SU-DHL-6 (cell line): ENCODE measurements around the gene SLC13A2.
"Not testable (repeated sequence)": the region's sequence is repeated elsewhere in the genome, so short reads cannot be mapped to it uniquely, and the experiment has no call there.

Source experiments
- H2AFZ ChIP-seq: fragments of 200-600 bp; sonication (generic); 2 replicates; pipeline ENCODE4 v1.6.1; 2014; ENCODE audit warnings: low read depth, mild to moderate bottlenecking, moderate library complexity, mixed read lengths, antibody characterized with exemption, low read length; ENCODE audit not compliant: severe bottlenecking
- H3F3A ChIP-seq: fragments of 200-600 bp; shearing (Covaris generic); 2 replicates; pipeline ENCODE4 v1.6.0; 2016; ENCODE audit warnings: antibody characterized with exemption, mild to moderate bottlenecking; ENCODE audit not compliant: insufficient read depth
- H3K27ac ChIP-seq: fragments of 200-600 bp; sonication (generic); 2 replicates; pipeline ENCODE4 v1.5.1; 2016; ENCODE audit warnings: low read depth, mild to moderate bottlenecking, low read length, moderate library complexity, mixed read lengths
- H3K27me3 ChIP-seq: fragments of 200-600 bp; sonication (generic), shearing (Covaris generic); 2 replicates; pipeline ENCODE4 v1.6.0; 2014; ENCODE audit warnings: mild to moderate bottlenecking, low read length
- H3K36me3 ChIP-seq: fragments of 200-600 bp; sonication (generic); 2 replicates; pipeline ENCODE4 v1.6.1; 2014; ENCODE audit warnings: mild to moderate bottlenecking, low read length, mixed read lengths
- H3K4me2 ChIP-seq: fragments of 300-600, 200-600 bp; shearing (Covaris generic), sonication (generic); 2 replicates; pipeline ENCODE4 v1.6.0; 2014; ENCODE audit warnings: low read length, low read depth, mild to moderate bottlenecking; ENCODE audit not compliant: poor library complexity, severe bottlenecking
- H3K4me3 ChIP-seq: fragments of 200-600 bp; sonication (generic); 2 replicates; pipeline ENCODE4 v1.5.1; 2014; ENCODE audit warnings: antibody characterized with exemption, low read length, mild to moderate bottlenecking, mixed read lengths; ENCODE audit not compliant: insufficient read depth, poor library complexity, severe bottlenecking
- H3K79me2 ChIP-seq: fragments of 200-600 bp; sonication (generic); 2 replicates; pipeline ENCODE4 v1.6.1; 2014; ENCODE audit warnings: mild to moderate bottlenecking, low read length, moderate library complexity; ENCODE audit not compliant: insufficient read depth
- H3K9ac ChIP-seq: fragments of 200-600 bp; sonication (generic); 2 replicates; pipeline ENCODE4 v1.7.0; 2014; ENCODE audit warnings: mild to moderate bottlenecking, low read length
- H3K9me2 ChIP-seq: fragments of 200-600 bp; sonication (generic); replicated peaks from 2 replicates; pipeline ENCODE4 v1.6.1; 2014; ENCODE audit warnings: low read length; ENCODE audit not compliant: insufficient read depth
- H3K9me3 ChIP-seq: fragments of 200-600 bp; sonication (generic); 2 replicates; pipeline ENCODE4 v1.6.1; 2014; ENCODE audit warnings: low read length, mixed read lengths; ENCODE audit not compliant: insufficient read depth
- H4K20me1 ChIP-seq: fragments of 200-600 bp; sonication (generic); 2 replicates; pipeline ENCODE4 v1.6.1; 2014; ENCODE audit warnings: low read depth, mild to moderate bottlenecking, antibody characterized with exemption, low read length, moderate library complexity, mixed read lengths
- EZH2phosphoT487 ChIP-seq: fragments of 200-600 bp; sonication (generic), shearing (Covaris generic); conservative IDR thresholded peaks from 2 replicates; pipeline ENCODE4 v1.6.1; 2018; ENCODE audit warnings: mild to moderate bottlenecking, antibody characterized with exemption, low read length, moderate library complexity, mixed read lengths
- TF ChIP-seq, protein P1 (sequence below): fragments of 200-600 bp; sonication (generic); IDR thresholded peaks from one replicate; pipeline ENCODE4 v1.5.1; 2017; ENCODE audit warnings: antibody characterized with exemption, mild to moderate bottlenecking, low read length, moderate library complexity; ENCODE audit not compliant: insufficient read depth, poor library complexity, severe bottlenecking

The SLC13A2 gene

DNA sequence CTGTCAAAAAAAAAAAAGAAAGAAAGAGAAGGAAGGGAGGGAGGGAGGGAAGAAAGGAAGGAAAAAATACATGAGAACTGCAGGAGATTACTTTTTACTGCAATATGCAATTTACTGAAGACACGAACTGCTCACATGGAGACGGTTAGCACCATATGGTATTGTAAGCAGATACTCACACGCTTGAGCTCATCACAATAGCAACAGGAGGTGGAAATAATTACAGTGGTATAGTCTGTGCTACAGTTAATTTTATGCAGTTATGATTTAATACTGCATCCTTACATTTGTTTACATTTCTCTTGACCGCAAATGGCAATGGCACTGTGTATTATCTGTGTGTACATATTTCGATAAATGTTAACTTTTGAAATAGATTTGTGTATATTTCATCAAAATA, 46.1 kb upstream of the SLC13A2 start:
- Histone ChIP-seq H3K27ac (no peak overlapping the region), H3K9me2 (no peaks in the 10 kb centered on the region), H3K9ac (no peak overlapping the region), H3K4me3 (no peak overlapping the region), H3K27me3 (no peaks in the 10 kb centered on the region), H3K9me3 (no peaks in the 10 kb centered on the region), H3K79me2 (no peaks in the 10 kb centered on the region), H2AFZ (no peak overlapping the region), H4K20me1 (no peaks in the 10 kb centered on the region), H3K36me3 (no peaks in the 10 kb centered on the region), H3F3A (no peaks in the 10 kb centered on the region), H3K4me2 (no peak overlapping the region)
- TF ChIP-seq EZH2phosphoT487, result no peak
- TF ChIP-seq, protein P1, sequence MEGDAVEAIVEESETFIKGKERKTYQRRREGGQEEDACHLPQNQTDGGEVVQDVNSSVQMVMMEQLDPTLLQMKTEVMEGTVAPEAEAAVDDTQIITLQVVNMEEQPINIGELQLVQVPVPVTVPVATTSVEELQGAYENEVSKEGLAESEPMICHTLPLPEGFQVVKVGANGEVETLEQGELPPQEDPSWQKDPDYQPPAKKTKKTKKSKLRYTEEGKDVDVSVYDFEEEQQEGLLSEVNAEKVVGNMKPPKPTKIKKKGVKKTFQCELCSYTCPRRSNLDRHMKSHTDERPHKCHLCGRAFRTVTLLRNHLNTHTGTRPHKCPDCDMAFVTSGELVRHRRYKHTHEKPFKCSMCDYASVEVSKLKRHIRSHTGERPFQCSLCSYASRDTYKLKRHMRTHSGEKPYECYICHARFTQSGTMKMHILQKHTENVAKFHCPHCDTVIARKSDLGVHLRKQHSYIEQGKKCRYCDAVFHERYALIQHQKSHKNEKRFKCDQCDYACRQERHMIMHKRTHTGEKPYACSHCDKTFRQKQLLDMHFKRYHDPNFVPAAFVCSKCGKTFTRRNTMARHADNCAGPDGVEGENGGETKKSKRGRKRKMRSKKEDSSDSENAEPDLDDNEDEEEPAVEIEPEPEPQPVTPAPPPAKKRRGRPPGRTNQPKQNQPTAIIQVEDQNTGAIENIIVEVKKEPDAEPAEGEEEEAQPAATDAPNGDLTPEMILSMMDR, result no peak

DNA sequence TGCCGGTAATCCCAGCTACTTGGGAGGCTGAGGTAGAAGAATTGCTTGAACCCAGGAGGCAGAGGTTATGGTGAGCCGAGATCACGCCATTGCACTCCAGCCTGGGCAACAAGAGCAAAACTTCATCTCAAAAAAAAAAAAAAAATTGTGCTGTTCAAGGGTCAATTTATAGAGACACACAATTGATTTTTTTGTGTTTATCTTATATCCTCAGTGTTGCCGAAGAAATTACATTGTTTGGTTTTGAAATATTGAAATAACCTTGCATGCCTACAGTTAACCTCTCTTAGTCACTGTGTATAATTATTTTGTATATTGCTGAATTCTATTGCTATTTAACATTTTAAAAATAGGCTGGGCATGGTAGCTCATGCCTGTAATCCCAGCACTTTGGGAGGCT, 45.5 kb upstream of the SLC13A2 start:
- H3K79me2 ChIP-seq, H3K9me3 ChIP-seq, H3K27me3 ChIP-seq, H4K20me1 ChIP-seq, H3F3A ChIP-seq, H2AFZ ChIP-seq, H3K9ac ChIP-seq, H3K27ac ChIP-seq, H3K36me3 ChIP-seq, H3K4me3 ChIP-seq, H3K9me2 ChIP-seq, H3K4me2 ChIP-seq: not testable (repeated sequence)

DNA sequence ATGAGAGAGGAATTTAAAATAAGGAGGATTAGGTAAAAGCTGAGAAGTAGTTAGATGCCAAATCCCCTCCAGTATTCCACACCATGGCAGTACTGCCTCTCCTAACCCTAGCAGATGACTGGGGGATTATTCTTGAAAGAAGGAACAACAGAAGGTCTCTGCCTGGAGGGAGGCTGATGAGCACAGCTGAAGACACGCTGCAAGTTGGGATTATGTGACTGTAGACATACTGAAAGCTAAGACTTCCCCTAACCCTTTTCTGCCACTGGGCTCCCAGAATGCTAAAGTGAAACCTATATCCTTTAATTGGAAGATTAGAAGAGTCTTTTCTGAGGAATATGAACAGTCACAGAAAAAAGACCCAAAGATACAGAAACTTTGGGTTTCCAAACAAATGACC, 39.7 kb upstream of the SLC13A2 start:
- H3K27me3 ChIP-seq, result no peaks in the 10 kb centered on the region
- H3K36me3 ChIP-seq, result no peaks in the 10 kb centered on the region
- no peak overlapping the region for H3K9ac ChIP-seq
- H3K9me3 ChIP-seq, result no peaks in the 10 kb centered on the region
- H3K4me2 ChIP-seq, result no peak overlapping the region
- H4K20me1 ChIP-seq, result no peaks in the 10 kb centered on the region
- H3K79me2 ChIP-seq, result no peaks in the 10 kb centered on the region
- H3K27ac ChIP-seq, result no peak overlapping the region
- no peak overlapping the region for H3K4me3 ChIP-seq
- no peaks in the 10 kb centered on the region for H3K9me2 ChIP-seq
- H2AFZ ChIP-seq, result no peak overlapping the region
- no peaks in the 10 kb centered on the region for H3F3A ChIP-seq
- TF ChIP-seq EZH2phosphoT487, result no peak
- TF ChIP-seq, protein P1, result no peak

DNA sequence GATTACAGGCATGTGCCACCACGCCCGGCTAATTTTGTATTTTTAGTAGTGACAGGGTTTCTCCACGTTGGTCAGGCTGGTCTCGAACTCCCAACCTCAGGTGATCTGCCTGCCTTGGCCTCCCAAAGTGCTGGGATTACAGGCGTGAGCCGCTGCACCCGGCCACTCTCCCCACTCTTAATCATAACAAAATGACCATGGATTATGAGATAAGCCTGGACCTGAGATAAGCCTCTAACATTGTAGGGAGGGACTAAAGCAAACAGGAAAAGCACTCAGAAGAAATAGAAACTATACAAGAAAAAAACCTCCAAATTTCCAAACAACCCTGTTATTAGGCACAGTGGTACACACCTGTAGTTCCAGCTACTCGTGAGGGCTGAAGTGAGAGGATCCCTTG, 39.1 kb upstream of the SLC13A2 start:
- H3K9me2 ChIP-seq, H3K9me3 ChIP-seq, H3K4me2 ChIP-seq: not testable (repeated sequence)

More for the DNA sequence above, 39.1 kb upstream of the SLC13A2 start:
- H3K27ac ChIP-seq, H3K79me2 ChIP-seq, H2AFZ ChIP-seq, H3K27me3 ChIP-seq, H3K4me3 ChIP-seq, H3K36me3 ChIP-seq, H3K9ac ChIP-seq, H3F3A ChIP-seq, H4K20me1 ChIP-seq: not testable (repeated sequence)
